GM20000 (cell line): ENCODE data around the gene MT1X.

Experiments
- DNase-seq: peaks from one replicate; pipeline ENCODE4 v3.0.0; 2012; ENCODE audit warnings: low spot score
- TF ChIP-seq, protein P1 (sequence below): IDR thresholded peaks from 2 replicates; pipeline ENCODE4 v1.5.1; 2012; ENCODE audit warnings: mild to moderate bottlenecking, control low read depth; ENCODE audit errors: extremely low read depth, missing control alignments

The MT1X gene

DNA sequence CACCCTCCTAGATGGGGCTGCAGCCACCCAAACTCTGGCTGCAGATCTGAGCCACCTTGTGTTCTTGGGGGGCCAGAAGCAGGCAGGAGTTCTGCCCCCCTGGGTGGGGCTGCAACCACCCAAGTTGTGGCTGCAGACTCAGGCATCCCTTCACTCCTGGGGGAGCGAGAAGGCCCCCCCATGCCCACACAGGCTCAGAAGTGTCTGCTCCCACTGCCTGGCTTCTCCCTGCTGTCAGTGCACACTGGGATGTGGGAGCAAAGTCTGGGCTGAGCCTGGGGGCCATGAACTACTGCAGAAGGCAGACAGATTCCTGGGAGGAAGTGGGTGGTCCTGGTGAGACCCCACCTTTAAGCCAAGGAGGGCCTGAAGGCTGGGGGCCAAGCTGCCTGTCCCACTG, 13.0 kb downstream of the MT1X start:
- DNase-seq = no peak
- TF ChIP-seq, protein P1, sequence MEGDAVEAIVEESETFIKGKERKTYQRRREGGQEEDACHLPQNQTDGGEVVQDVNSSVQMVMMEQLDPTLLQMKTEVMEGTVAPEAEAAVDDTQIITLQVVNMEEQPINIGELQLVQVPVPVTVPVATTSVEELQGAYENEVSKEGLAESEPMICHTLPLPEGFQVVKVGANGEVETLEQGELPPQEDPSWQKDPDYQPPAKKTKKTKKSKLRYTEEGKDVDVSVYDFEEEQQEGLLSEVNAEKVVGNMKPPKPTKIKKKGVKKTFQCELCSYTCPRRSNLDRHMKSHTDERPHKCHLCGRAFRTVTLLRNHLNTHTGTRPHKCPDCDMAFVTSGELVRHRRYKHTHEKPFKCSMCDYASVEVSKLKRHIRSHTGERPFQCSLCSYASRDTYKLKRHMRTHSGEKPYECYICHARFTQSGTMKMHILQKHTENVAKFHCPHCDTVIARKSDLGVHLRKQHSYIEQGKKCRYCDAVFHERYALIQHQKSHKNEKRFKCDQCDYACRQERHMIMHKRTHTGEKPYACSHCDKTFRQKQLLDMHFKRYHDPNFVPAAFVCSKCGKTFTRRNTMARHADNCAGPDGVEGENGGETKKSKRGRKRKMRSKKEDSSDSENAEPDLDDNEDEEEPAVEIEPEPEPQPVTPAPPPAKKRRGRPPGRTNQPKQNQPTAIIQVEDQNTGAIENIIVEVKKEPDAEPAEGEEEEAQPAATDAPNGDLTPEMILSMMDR = no peak

DNA sequence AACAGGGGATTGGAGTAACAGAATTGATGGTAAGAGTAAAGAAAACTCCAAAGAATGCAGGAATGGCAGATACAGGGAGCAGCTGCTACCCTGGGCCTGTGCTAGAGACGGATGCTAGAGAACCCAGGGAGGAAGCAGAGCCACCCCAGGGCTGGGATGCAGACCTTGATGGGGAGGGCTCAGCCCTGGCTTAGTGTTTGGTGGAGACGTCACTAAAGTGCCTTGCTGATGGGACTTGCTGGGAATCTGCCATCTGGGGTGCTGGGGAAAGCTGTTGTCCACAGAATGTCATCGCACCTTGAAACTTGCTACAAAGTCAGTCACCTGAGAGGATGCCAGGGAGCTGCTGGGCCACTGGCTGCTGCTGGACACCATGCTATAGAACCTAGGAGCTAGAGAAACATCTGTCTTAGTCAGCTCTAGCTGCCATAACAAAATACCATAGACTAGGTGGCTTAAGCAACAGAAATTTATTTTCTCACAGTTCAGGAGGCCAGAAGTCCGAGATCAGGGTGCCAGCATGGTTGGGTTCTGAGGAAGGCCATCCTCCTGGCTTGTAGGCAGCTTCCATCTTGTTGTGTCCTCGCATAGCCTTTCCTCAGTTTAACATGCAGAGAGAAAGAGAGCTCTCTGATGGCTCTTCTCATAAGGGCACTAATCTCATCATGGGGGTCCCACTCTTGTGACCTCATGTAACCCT, 15.3 kb downstream of the MT1X start:
- TF ChIP-seq, protein P1 = no peak
- DNase-seq = no peak

DNA sequence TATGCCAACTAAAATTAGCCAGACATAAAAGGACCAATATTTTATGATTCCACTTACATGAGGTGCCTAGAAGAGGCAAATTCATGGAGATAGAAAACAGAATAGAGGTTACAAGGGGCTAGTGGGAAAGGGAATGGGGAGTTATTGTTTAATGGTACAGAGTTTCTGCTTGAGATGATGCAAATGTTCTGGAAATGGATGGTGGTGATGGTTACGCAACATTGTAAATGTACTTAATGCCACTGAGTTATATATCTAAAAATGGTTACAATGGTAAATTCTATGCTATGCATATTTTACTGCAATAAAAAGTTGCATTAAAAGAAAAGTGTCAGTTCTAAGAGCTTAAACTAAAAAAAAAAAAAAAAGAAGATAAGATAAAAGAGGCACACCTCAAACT, 17.9 kb downstream of the MT1X start:
- no peak for DNase-seq
- TF ChIP-seq, protein P1 = no peak

DNA sequence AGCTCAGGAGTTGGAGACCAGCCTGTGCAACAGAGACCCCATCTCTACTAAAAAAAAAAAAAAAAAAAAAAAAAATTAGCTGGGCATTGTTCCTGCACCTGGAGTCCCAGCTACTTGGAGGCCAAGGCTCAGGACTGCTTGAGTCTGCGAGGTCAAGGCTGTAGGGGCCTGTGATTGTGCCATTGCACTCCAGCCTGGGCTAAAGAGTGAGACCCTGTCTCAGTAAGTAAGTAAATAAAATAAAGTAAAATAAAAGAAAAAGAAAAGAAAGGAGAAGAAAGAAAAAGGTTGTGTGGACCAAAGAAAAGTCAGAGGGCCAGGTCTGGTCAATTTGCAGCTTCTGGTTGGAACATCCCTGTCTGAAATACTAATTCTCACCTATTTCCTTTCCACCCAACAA, 18.4 kb downstream of the MT1X start:
- TF ChIP-seq, protein P1 = no peak
- no peak for DNase-seq

DNA sequence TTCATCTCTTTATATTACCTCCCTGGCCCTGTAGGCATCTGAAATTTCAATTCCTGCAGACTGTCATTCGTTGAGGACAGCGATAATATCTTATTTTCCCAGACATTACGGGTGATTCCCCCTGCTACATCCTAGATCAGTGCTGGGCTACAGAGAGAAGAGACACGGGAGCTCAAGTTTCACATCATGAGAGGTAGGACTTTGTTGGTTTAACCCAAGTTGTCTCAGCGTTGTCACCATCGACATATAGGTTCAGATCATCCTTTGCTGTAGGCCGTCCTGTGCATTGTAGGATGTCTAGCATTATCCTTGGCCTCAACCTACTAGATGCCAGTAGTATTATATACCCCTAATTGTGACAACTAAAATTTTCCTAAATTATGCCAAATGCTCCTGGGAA, 19.3 kb downstream of the MT1X start:
- no peak for DNase-seq
- TF ChIP-seq, protein P1 = no peak

DNA sequence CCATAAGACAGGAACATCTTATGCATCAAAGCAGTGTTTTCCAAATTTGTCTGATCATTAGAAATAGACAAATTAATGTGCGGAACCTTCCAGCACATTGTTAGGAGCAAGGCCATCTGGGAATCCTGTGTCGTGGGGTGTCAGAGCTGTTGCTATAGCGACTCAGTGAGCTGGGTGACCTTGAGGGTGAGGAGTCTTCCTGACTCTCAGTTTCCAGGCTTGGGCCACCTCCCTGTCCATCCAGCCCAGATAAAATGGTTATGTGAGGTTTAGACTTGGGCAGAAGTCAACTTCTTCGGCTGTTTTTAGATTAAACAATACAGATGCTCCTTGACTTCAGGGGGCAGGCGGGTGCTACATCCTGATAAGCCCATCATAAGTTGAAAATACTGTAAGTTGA, 20.6 kb downstream of the MT1X start:
- TF ChIP-seq, protein P1 = no peak
- no peak for DNase-seq

DNA sequence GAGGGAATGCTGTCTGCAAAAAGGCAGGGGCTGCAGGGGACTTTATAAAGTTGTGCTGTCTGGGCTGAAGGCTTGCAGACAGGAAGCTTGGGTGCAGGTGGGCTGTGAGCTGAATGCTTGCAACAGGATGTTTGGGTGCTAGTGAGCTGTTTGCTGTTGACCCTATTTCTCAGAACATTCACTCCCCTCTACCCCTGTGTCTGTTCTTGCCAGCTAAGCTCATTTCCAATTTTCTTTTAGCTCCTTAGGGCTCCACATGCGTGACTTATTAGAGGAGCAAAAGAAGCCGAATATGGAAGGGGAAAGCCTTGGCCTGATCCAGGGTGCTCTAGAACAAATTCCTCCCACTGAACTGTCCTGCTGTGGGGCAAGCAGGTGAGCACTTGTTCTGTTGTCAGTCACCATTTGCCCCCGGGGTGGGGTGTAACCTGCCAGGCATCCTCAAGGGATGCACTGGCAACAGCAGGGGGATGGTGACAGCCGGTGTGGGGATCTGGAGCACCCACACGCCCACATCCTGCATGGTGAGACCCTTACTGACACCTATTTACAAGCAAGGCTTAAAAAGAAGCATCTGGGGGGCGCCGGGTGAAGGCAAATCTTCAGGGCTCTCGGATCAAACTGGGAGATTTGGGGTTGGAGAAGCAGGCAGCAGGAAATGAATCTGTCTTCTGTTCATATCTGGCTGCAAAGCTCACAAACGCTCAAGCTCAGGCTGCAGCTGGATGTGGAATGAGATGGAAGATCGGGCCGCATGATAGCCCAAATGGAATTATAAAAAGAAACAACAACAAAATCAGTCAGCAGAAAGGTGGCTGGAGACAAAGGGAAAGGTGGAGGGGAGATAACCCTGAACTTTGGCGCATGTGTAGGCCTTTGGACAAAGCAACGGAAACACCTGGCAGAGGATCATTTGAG, 26.5 kb downstream of the MT1X start:
- TF ChIP-seq, protein P1 = no peak
- DNase-seq = no peak
